ENCODE measurements around the gene FIGNL2. TPM values are rescaled to one million over a fixed set of nuclear protein-coding genes. Genes with fewer than 3 reads are reported as not detected.

Gene FIGNL2
- total RNA-seq, 1 experiment from 2014 or later = not detected

DNA sequence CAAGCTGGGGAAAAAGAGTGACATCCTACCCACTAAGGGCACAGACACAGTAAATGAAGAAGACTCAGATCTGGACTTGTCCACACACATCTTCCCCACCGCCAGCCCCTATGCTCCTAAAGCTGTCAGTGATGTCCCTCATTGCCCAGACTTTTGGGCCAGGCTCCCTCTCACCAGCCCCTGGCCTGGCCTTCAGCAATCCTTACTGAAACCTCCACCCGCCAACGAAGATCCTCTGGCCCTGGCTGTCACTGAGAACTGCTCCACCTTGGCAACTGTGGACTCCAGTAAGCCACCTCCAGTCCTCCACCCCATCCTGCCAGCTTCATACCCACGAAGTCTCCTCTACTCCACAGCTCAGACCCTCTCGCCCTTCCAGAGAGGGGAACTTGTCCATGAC, 23.3 kb downstream of the FIGNL2 start:
- H3K27ac Mint-ChIP-seq (ENCODE audit: unreplicated experiment) = no peak overlapping the region

DNA sequence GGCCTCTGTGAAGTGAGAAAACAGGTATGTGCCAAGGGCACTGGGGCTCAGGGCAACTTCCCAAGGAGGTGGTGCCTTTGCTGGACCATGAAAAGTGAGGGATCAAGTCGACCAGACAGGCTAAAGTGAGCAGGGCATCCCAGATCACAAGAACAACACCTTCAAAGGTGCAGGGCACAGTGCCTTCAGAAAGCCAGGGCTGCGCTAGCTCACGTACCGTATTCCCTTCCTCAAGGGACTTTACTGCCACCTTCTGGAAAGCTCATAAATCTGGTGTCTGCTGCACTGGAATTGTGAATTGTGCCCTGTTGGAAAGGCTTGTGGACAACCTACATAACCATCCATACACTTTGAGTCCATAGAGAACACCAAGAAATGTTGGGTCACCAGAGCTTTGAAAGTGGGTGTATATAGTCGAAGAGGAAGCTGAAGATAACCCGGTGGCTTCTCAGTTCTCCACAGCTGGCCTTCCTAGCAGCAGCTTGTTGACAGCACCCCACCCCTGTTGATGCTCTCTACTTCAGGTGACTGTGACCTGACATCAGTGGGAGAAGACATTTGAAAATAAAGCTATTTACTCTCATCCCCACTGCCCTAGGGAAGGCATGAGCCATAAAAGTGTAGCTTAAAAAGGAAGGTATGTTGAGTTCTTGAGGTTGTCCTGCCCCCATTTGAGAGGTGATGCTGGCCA, 24.5 kb downstream of the FIGNL2 start:
- intact Hi-C loops (cut with micrococcal nuclease; ENCODE audit: unreplicated experiment) = loop anchor here (1.0 to 2.0 kb wide), 2 partner anchors 291 to 403 kb away; no protein-coding TSS in a partner anchor
- Mint-ChIP-seq H3K4me1 (ENCODE audit: low read depth, unreplicated experiment) (peaks cover 8% of the 10 kb centered on the region), H3K9me3 (ENCODE audit: low read depth, unreplicated experiment) (no peaks in the 10 kb centered on the region), H3K4me3 (ENCODE audit: low read depth, unreplicated experiment) (no peak overlapping the region), H3K36me3 (ENCODE audit: insufficient read depth, unreplicated experiment) (no peaks in the 10 kb centered on the region), H3K27me3 (ENCODE audit: unreplicated experiment) (no peaks in the 10 kb centered on the region), H3K27ac (ENCODE audit: unreplicated experiment) (no peak overlapping the region)
- peak; percentile 45 for DNase-seq
- TF ChIP-seq, protein P1, sequence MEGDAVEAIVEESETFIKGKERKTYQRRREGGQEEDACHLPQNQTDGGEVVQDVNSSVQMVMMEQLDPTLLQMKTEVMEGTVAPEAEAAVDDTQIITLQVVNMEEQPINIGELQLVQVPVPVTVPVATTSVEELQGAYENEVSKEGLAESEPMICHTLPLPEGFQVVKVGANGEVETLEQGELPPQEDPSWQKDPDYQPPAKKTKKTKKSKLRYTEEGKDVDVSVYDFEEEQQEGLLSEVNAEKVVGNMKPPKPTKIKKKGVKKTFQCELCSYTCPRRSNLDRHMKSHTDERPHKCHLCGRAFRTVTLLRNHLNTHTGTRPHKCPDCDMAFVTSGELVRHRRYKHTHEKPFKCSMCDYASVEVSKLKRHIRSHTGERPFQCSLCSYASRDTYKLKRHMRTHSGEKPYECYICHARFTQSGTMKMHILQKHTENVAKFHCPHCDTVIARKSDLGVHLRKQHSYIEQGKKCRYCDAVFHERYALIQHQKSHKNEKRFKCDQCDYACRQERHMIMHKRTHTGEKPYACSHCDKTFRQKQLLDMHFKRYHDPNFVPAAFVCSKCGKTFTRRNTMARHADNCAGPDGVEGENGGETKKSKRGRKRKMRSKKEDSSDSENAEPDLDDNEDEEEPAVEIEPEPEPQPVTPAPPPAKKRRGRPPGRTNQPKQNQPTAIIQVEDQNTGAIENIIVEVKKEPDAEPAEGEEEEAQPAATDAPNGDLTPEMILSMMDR (IDR thresholded peaks at IDR 0.05; ENCODE audit: unreplicated experiment) = no peak
- no TSS peak for BruUV-seq (replicated peaks)
- CTCF ChIA-PET = interaction anchor here (0.6 to 2.0 kb wide), 10 partner anchors 8 to 403 kb away, joined by 3 to 12 read pairs (median 4); a partner anchor contains a TSS

More for the DNA sequence above, 23.3 kb downstream of the FIGNL2 start:
- intact Hi-C loops (cut with micrococcal nuclease; ENCODE audit: unreplicated experiment) = loop anchor here (2.0 kb wide), 1 partner anchor 404 kb away; no protein-coding TSS in a partner anchor
- CTCF ChIA-PET = interaction anchor here (2.0 kb wide), 1 partner anchor 27 kb away, joined by 4 read pairs; no protein-coding TSS in a partner anchor
- BruUV-seq (replicated peaks) = no TSS peak
- DNase-seq = no peak
- Mint-ChIP-seq H3K36me3 (ENCODE audit: insufficient read depth, unreplicated experiment) (no peaks in the 10 kb centered on the region), H3K4me3 (ENCODE audit: low read depth, unreplicated experiment) (no peak overlapping the region), H3K4me1 (ENCODE audit: low read depth, unreplicated experiment) (peaks cover 8% of the 10 kb centered on the region), H3K27me3 (ENCODE audit: unreplicated experiment) (peaks cover 11% of the 10 kb centered on the region), H3K9me3 (ENCODE audit: low read depth, unreplicated experiment) (no peaks in the 10 kb centered on the region)
- TF ChIP-seq, protein P1 (IDR thresholded peaks at IDR 0.05; ENCODE audit: unreplicated experiment) = no peak

DNA sequence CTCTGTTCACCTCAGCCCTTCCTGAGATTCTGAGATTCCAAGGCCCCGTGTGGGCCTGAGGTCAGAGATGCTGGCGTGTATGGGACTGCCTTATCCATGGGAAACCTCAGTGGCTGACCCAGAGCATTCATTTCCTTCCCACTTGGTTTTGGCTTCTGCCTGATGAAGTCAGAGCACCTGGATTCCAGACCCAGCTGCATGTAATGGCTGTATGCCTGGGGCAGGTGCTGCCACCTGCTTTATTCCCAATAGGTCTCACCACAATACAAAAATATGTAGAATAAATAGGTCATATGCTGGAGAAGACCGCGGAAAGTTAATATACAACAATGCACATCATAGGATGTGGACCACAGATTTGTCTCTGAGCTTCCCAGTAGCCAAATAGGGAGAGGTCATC, 25.6 kb downstream of the FIGNL2 start:
- no peak overlapping the region for H3K4me3 Mint-ChIP-seq (ENCODE audit: low read depth, unreplicated experiment)
- intact Hi-C loops (cut with micrococcal nuclease; ENCODE audit: unreplicated experiment) = no loop called here
- CTCF ChIA-PET = no interaction called here

DNA sequence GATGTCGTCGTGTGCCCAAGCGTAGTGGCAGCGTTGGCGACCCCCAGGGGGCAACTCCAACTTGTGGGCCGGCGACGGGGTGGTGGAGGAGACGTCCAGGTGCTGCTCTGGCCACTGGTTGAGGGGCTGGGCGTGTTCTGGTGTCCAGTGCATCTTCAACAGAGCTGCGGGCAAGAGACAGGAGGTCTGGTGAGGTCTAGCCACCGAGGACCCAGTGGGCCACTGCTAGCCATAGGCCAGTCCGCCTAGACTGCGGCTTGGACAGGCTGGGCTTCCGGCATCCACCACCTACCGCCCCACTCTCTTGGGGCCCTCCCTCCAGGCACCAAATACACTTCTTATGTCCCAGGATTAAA, 26.3 kb downstream of the FIGNL2 start:
- H3K27ac Mint-ChIP-seq (ENCODE audit: unreplicated experiment) = no peak overlapping the region
- intact Hi-C loops (cut with micrococcal nuclease; ENCODE audit: unreplicated experiment) = no loop called here

More for the DNA sequence above, 25.6 kb downstream of the FIGNL2 start:
- Mint-ChIP-seq H3K9me3 (ENCODE audit: low read depth, unreplicated experiment) (no peaks in the 10 kb centered on the region), H3K4me1 (ENCODE audit: low read depth, unreplicated experiment) (peaks cover 2% of the 10 kb centered on the region), H3K27me3 (ENCODE audit: unreplicated experiment) (no peaks in the 10 kb centered on the region), H3K27ac (ENCODE audit: unreplicated experiment) (no peak overlapping the region), H3K36me3 (ENCODE audit: insufficient read depth, unreplicated experiment) (no peaks in the 10 kb centered on the region)
- TF ChIP-seq, protein P1 (IDR thresholded peaks at IDR 0.05; ENCODE audit: unreplicated experiment) = no peak
- no TSS peak for BruUV-seq (replicated peaks)
- no peak for DNase-seq

More for the DNA sequence above, 26.3 kb downstream of the FIGNL2 start:
- TF ChIP-seq, protein P1 (IDR thresholded peaks at IDR 0.05; ENCODE audit: unreplicated experiment) = no peak
- DNase-seq = no peak
- H3K9me3 Mint-ChIP-seq (ENCODE audit: low read depth, unreplicated experiment) = no peaks in the 10 kb centered on the region
- no peaks in the 10 kb centered on the region for H3K36me3 Mint-ChIP-seq (ENCODE audit: insufficient read depth, unreplicated experiment)
- no peaks in the 10 kb centered on the region for H3K27me3 Mint-ChIP-seq (ENCODE audit: unreplicated experiment)
- no peak overlapping the region for H3K4me3 Mint-ChIP-seq (ENCODE audit: low read depth, unreplicated experiment)
- no TSS peak for BruUV-seq (replicated peaks)
- no peaks in the 10 kb centered on the region for H3K4me1 Mint-ChIP-seq (ENCODE audit: low read depth, unreplicated experiment)
- CTCF ChIA-PET = no interaction called here
